Measurements from ENCODE around the gene HES1.

The HES1 gene

DNA sequence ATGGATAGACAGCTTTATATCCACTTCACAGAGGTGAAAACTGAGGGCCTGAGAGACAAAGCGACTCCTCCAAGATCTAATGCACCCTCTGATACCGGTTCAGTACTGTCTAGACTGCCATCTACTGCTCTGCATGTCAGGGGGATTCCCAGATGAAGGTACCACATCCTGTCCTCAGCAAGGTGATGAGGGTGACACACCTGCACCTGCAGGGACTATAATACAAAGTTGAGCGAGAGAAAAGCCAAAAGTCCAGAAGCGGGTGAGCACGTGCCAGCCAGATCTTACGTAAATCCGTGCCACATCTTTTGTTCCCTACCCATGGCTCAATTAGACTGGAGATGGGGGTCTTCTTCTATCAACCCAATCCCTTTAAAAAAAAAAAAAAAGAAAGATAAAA, 32.4 kb upstream of the HES1 start:
- Histone ChIP-seq H3K9me3 (ENCODE audit: insufficient read depth, low read length, severe bottlenecking) (no peaks in the 10 kb centered on the region), H3K27ac (ENCODE audit: low read length) (no peak overlapping the region), H3K4me1 (ENCODE audit: insufficient read depth, low read length) (no peaks in the 10 kb centered on the region), H3K36me3 (ENCODE audit: insufficient read depth, low read length) (no peaks in the 10 kb centered on the region), H3K27me3 (ENCODE audit: insufficient read depth, low read length, poor library complexity) (peaks cover 50% of the 10 kb centered on the region), H3K4me2 (ENCODE audit: insufficient read depth, low read length) (no peak overlapping the region), H3K4me3 (ENCODE audit: low read depth in 1 of 2, low read length in 2 of 2) (no peak overlapping the region), H3K9ac (ENCODE audit: low read depth, low read length) (no peak overlapping the region), H3K79me2 (ENCODE audit: insufficient read depth, low read length) (no peaks in the 10 kb centered on the region), H4K20me1 (ENCODE audit: insufficient read depth, low read length) (0 out of 2 replicates have a peak, but pooled peaks cover 10% of the 10 kb centered on the region), H2AFZ (ENCODE audit: low read depth, low read length) (no peak overlapping the region)
- no peak for TF ChIP-seq EZH2 (IDR thresholded peaks at IDR 0.05; ENCODE audit: borderline replicate concordance, low read depth, low read length, severe bottlenecking)
- ATAC-seq (ENCODE audit: insufficient read depth, low read depth), result peak; percentile 41; the same call in 1 of the 3 replicates
- DNase-seq, result no peak

DNA sequence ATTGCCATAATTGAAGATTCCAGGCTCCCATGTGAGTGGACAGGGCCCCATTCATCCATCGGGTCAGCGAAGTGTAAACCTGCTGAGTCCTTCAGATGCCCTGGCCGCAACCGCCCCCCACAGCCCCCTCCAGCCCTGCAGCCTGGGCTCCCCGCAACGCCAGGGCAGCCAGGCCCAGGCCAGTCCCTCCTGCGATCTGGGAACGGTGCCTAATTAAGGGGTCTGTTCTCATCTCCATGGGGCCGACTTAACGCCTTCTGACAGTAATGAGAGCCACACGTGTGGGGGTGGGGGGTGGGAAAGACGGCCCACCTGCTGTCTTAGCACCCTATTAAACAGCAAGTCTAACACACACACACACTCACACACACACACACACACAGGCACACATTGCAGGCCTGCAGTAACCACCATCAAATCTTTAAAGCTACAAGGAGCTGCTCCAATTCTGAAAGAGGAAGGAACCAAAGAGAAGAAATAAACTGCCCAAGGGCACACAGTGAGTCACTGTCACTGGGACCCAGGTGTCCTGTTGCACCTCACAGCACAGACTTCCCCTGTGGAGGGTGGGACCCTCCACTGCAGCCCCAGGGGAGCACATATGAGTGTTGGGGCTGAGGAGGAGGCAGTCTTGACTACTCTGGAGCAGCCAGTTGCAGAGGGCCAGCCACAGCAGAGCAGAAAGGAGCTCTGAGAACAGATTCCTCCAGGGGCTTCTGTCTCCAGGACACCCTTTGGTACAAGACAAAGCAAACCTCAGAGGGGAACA, 31.8 kb upstream of the HES1 start:
- Histone ChIP-seq H3K79me2 (ENCODE audit: insufficient read depth, low read length) (no peaks in the 10 kb centered on the region), H4K20me1 (ENCODE audit: insufficient read depth, low read length) (0 out of 2 replicates have a peak, but pooled peaks cover 10% of the 10 kb centered on the region), H3K9me3 (ENCODE audit: insufficient read depth, low read length, severe bottlenecking) (no peaks in the 10 kb centered on the region), H3K27me3 (ENCODE audit: insufficient read depth, low read length, poor library complexity) (peaks cover 50% of the 10 kb centered on the region), H3K36me3 (ENCODE audit: insufficient read depth, low read length) (no peaks in the 10 kb centered on the region), H3K27ac (ENCODE audit: low read length) (no peak overlapping the region), H3K4me3 (ENCODE audit: low read depth in 1 of 2, low read length in 2 of 2) (no peak overlapping the region), H3K4me2 (ENCODE audit: insufficient read depth, low read length) (no peak overlapping the region), H2AFZ (ENCODE audit: low read depth, low read length) (no peak overlapping the region), H3K4me1 (ENCODE audit: insufficient read depth, low read length) (no peaks in the 10 kb centered on the region), H3K9ac (ENCODE audit: low read depth, low read length) (no peak overlapping the region)
- peak; percentile 28 for DNase-seq
- TF ChIP-seq, protein P1, sequence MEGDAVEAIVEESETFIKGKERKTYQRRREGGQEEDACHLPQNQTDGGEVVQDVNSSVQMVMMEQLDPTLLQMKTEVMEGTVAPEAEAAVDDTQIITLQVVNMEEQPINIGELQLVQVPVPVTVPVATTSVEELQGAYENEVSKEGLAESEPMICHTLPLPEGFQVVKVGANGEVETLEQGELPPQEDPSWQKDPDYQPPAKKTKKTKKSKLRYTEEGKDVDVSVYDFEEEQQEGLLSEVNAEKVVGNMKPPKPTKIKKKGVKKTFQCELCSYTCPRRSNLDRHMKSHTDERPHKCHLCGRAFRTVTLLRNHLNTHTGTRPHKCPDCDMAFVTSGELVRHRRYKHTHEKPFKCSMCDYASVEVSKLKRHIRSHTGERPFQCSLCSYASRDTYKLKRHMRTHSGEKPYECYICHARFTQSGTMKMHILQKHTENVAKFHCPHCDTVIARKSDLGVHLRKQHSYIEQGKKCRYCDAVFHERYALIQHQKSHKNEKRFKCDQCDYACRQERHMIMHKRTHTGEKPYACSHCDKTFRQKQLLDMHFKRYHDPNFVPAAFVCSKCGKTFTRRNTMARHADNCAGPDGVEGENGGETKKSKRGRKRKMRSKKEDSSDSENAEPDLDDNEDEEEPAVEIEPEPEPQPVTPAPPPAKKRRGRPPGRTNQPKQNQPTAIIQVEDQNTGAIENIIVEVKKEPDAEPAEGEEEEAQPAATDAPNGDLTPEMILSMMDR (IDR thresholded peaks at IDR 0.05; ENCODE audit: borderline replicate concordance, extremely low read depth, low read length, poor library complexity, severe bottlenecking), result no peak
- TF ChIP-seq EZH2 (IDR thresholded peaks at IDR 0.05; ENCODE audit: borderline replicate concordance, low read depth, low read length, severe bottlenecking), result no peak
- peak; percentile 75 for ATAC-seq (ENCODE audit: insufficient read depth, low read depth)

DNA sequence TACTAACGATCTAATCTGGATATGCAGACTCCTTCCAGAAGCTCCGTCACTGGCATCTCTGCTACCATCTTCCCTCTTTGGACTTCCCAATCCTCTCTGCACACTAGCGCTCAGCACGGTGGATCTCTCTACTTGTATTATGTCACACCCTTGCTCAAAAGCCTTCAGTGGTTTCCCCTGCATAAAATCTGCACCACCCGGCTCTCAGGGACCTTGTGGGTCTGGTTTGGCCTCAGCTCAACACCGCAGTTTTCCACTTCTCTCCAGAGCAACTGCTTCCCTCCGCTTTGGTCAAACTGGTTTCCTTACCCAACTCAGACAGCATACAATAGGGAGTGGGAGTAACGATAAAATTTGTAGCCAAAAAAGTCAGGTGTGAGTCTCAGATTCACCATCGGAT, 30.7 kb upstream of the HES1 start:
- no peak for ATAC-seq (ENCODE audit: insufficient read depth, low read depth)
- H3K27ac ChIP-seq (ENCODE audit: low read length), result no peak overlapping the region

GRCh38 chr3:194107107-194107506, 28.8 kb upstream of the HES1 start:
- H3K27me3 ChIP-seq (ENCODE audit: insufficient read depth, low read length, poor library complexity), result peaks cover 33% of the 10 kb centered on the region
- H3K79me2 ChIP-seq (ENCODE audit: insufficient read depth, low read length), result no peaks in the 10 kb centered on the region
- TF ChIP-seq, protein P1 (IDR thresholded peaks at IDR 0.05; ENCODE audit: borderline replicate concordance, extremely low read depth, low read length, poor library complexity, severe bottlenecking), result no peak
- no peak for TF ChIP-seq EZH2 (IDR thresholded peaks at IDR 0.05; ENCODE audit: borderline replicate concordance, low read depth, low read length, severe bottlenecking)
- H3K4me2 ChIP-seq (ENCODE audit: insufficient read depth, low read length), result no peak overlapping the region
- H3K4me1 ChIP-seq (ENCODE audit: insufficient read depth, low read length), result no peaks in the 10 kb centered on the region
- no peak overlapping the region for H2AFZ ChIP-seq (ENCODE audit: low read depth, low read length)
- H4K20me1 ChIP-seq (ENCODE audit: insufficient read depth, low read length), result no peaks in the 10 kb centered on the region
- no peak overlapping the region for H3K9ac ChIP-seq (ENCODE audit: low read depth, low read length)
- no peaks in the 10 kb centered on the region for H3K36me3 ChIP-seq (ENCODE audit: insufficient read depth, low read length)
- ATAC-seq (ENCODE audit: insufficient read depth, low read depth) (no peak), DNase-seq (no peak)
- no peak overlapping the region for H3K27ac ChIP-seq (ENCODE audit: low read length)
- no peaks in the 10 kb centered on the region for H3K9me3 ChIP-seq (ENCODE audit: insufficient read depth, low read length, severe bottlenecking)
- no peak overlapping the region for H3K4me3 ChIP-seq (ENCODE audit: low read depth in 1 of 2, low read length in 2 of 2)

More for the DNA sequence above, 30.7 kb upstream of the HES1 start:
- H3K36me3 ChIP-seq (ENCODE audit: insufficient read depth, low read length), result no peaks in the 10 kb centered on the region
- no peak overlapping the region for H3K4me3 ChIP-seq (ENCODE audit: low read depth in 1 of 2, low read length in 2 of 2)
- no peak for DNase-seq
- TF ChIP-seq, protein P1 (IDR thresholded peaks at IDR 0.05; ENCODE audit: borderline replicate concordance, extremely low read depth, low read length, poor library complexity, severe bottlenecking), result no peak
- no peak for TF ChIP-seq EZH2 (IDR thresholded peaks at IDR 0.05; ENCODE audit: borderline replicate concordance, low read depth, low read length, severe bottlenecking)
- no peaks in the 10 kb centered on the region for H3K79me2 ChIP-seq (ENCODE audit: insufficient read depth, low read length)
- H3K9ac ChIP-seq (ENCODE audit: low read depth, low read length), result no peak overlapping the region
- no peaks in the 10 kb centered on the region for H3K4me1 ChIP-seq (ENCODE audit: insufficient read depth, low read length)
- H4K20me1 ChIP-seq (ENCODE audit: insufficient read depth, low read length), result no peaks in the 10 kb centered on the region
- no peak overlapping the region for H2AFZ ChIP-seq (ENCODE audit: low read depth, low read length)
- H3K9me3 ChIP-seq (ENCODE audit: insufficient read depth, low read length, severe bottlenecking), result no peaks in the 10 kb centered on the region
- H3K27me3 ChIP-seq (ENCODE audit: insufficient read depth, low read length, poor library complexity), result peaks cover 44% of the 10 kb centered on the region
- no peak overlapping the region for H3K4me2 ChIP-seq (ENCODE audit: insufficient read depth, low read length)
